Stomach (tissue), 9 donors: Measurements from ENCODE around the gene FAM20B. TPM values are rescaled to one million over a fixed set of nuclear protein-coding genes. Genes with fewer than 3 reads are reported as not detected.

Experiments used
- DNase-seq, 2 donors: peaks; one replicate each; pipeline versions ENCODE4 v3.0.0 to v3.0.0-alpha.2; 2013 to 2019
- H3K27ac ChIP-seq, 5 donors: fragments of 200-600 bp in 4 of 5; sonication (generic) in 4 of 5; one replicate each; pipeline ENCODE4 v1.5.1; 2013 to 2019; ENCODE audit warnings: mild to moderate bottlenecking in 1 of 5, moderate library complexity in 1 of 5
- H3K27me3 ChIP-seq, 3 donors: fragments of 200-600 bp; sonication (generic); one replicate each; pipeline ENCODE4 v1.5.1; 2017 to 2019; ENCODE audit warnings: mixed run types in 1 of 3
- H3K36me3 ChIP-seq, 4 donors: fragments of 200-600 bp; sonication (generic); 1 replicate in 3 of 4; 2 replicates in 1 of 4; pipeline ENCODE4 v1.5.1; 2016 to 2019
- H3K4me1 ChIP-seq, 4 donors: fragments of 200-600 bp; sonication (generic); one replicate each; pipeline ENCODE4 v1.5.1; 2016 to 2019
- H3K4me3 ChIP-seq, 4 donors: fragments of 200-600 bp; sonication (generic) in 3 of 4; one replicate each; pipeline ENCODE4 v1.5.1; 2016 to 2019; ENCODE audit warnings: mild to moderate bottlenecking in 1 of 4
- H3K9me3 ChIP-seq, 4 donors: fragments of 200-600 bp; sonication (generic); one replicate each; pipeline ENCODE4 v1.5.1; 2016 to 2019
- EP300 ChIP-seq: sonication (generic); formaldehyde crosslinking; IDR thresholded peaks from one replicate; pipeline ENCODE4 v1.6.1; 2017; ENCODE audit warnings: antibody characterized with exemption
- POLR2A ChIP-seq, 4 donors: fragments of 450-650 bp; IDR thresholded peaks; one replicate each; pipeline ENCODE4 v1.6.1; 2016; ENCODE audit warnings: antibody characterized with exemption in 4 of 4, control low read depth in 2 of 4, mild to moderate bottlenecking in 1 of 4, moderate library complexity in 1 of 4
- POLR2AphosphoS5 ChIP-seq, 3 donors: sonication (generic); formaldehyde crosslinking; IDR thresholded peaks; one replicate each; pipeline ENCODE4 v1.6.1; 2016; ENCODE audit warnings: antibody characterized with exemption in 3 of 3
- WGBS, 5 donors: extraction: QIAGEN DNeasy Blood & Tissue Kit in 3 of 5; methylation state at CpG; one replicate each; pipeline versions ENCODE4 v1.1.5 to v1.1.7; 2013 to 2018; 5-methylcytosine and 5-hydroxymethylcytosine counted together
- intact Hi-C: fragments of 100-400 bp; cut with DNase I; formaldehyde crosslinking; loops from one replicate; pipeline ENCODE4 v1.15.1; 2023; ENCODE audit warnings: low total_unique reads
- polyA plus RNA-seq, 3 donors: library from polyadenylated mRNA; stranded (reverse); fragments of 200-250 nt; gene quantifications; one replicate each; pipeline ENCODE4 v1.2.3, GENCODE V29; 2013
- total RNA-seq, 5 donors: library from RNA; depleted of rRNA; stranded (reverse); fragments of >200 nt; gene quantifications; one replicate each; pipeline versions ENCODE4 v1.1.0 to v1.2.3, GENCODE V29; 2014 to 2016
- TF ChIP-seq, protein P1 (sequence below), 7 experiments: fragments of 450-650 bp in 4 of 7; fragments of 200-600 bp in 3 of 7; sonication (generic) in 3 of 7; IDR thresholded peaks; one replicate each; pipeline ENCODE4 v1.5.1; 2016 to 2019; ENCODE audit warnings: antibody characterized with exemption in 7 of 7, control low read depth in 2 of 7, mild to moderate bottlenecking in 1 of 7
- donor health status: healthy with polysubstance abuse.
- donor health status: Bipolar disorder and iron deficiency.
- donor health status: healthy.

FAM20B gene
- total and polyA plus RNA-seq, 8 donors = 8.1 to 43.3 (median 18.5) TPM

DNA sequence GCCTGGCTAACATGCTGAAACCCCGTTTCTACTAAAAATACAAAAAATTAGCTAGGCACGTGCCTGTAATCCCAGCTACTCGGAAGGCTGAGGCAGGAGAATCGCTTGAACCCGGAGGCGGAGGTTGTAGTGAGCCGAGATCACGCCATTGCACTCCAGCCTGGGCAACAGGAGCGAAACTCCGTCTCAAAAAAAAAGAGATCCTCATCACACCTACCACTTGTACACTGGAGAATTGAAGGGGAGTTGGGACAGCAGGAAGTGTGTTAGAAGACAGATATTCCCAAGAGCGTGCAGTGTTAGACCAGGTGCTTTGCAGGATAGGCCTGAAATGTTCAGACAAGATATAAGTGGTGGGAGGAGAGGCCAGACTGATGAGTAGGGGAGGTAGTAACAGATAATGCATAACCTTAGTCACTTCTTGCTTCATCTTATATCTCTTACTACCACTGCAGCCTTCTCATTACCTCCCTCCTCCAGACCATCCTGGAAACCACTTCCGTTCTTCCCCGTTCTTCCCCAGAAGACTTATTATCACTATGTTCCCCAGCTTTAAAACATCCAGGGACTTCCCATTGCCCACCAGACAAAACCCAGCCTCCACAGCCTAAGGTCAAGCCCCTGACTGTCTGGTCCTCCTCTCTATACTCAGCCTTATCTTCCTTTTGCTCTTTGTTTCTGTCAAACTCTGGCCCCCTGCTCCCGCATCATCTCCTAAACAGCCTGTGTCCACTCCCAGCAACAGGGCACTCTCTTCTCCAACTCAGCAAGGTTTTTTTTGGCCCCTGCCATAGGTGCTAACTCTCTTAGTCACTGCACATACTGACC is 21.3 kb downstream of the FAM20B start:
- Histone ChIP-seq H3K9me3 (no peaks in the 10 kb centered on the region), H3K4me3 (no peak overlapping the region), H3K27ac (no peak overlapping the region), H3K36me3 (peaks cover 0 to 26% (median 15%) of the 10 kb centered on the region in 4 donors), H3K27me3 (no peaks in the 10 kb centered on the region), H3K4me1 (peaks cover 0 to 12% (median 5%) of the 10 kb centered on the region in 4 donors)
- intact Hi-C loops = no loop called here
- no peak for TF ChIP-seq POLR2A (IDR thresholded peaks at IDR 0.05)
- TF ChIP-seq, protein P1, sequence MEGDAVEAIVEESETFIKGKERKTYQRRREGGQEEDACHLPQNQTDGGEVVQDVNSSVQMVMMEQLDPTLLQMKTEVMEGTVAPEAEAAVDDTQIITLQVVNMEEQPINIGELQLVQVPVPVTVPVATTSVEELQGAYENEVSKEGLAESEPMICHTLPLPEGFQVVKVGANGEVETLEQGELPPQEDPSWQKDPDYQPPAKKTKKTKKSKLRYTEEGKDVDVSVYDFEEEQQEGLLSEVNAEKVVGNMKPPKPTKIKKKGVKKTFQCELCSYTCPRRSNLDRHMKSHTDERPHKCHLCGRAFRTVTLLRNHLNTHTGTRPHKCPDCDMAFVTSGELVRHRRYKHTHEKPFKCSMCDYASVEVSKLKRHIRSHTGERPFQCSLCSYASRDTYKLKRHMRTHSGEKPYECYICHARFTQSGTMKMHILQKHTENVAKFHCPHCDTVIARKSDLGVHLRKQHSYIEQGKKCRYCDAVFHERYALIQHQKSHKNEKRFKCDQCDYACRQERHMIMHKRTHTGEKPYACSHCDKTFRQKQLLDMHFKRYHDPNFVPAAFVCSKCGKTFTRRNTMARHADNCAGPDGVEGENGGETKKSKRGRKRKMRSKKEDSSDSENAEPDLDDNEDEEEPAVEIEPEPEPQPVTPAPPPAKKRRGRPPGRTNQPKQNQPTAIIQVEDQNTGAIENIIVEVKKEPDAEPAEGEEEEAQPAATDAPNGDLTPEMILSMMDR (IDR thresholded peaks at IDR 0.05) = no peak
- TF ChIP-seq EP300 = no peak
- TF ChIP-seq POLR2AphosphoS5 (IDR thresholded peaks at IDR 0.05) = no peak
- WGBS, 5 donors = 91 to 98% (median 95%) methylated on average over 14 of the region's 14 CpGs
- no peak for DNase-seq

DNA sequence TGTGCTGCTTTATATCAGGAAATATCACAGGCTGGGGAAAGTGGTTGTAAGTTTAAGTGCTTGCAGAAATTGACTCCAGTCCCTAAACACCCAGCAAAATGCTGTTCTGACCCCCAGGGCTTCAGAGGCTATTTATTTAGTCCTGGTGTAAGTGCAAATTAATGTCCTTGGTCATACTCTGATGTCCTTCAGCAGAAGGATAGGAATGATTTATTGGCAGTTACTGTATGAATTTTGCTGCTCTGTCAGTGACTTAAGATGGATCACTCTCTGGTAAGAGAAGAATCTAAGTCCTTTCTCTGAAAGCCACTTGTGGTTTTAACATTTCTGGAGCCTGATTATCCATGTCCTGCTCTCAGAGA is 21.9 kb downstream of the FAM20B start:
- H3K4me3 ChIP-seq = no peak overlapping the region

DNA sequence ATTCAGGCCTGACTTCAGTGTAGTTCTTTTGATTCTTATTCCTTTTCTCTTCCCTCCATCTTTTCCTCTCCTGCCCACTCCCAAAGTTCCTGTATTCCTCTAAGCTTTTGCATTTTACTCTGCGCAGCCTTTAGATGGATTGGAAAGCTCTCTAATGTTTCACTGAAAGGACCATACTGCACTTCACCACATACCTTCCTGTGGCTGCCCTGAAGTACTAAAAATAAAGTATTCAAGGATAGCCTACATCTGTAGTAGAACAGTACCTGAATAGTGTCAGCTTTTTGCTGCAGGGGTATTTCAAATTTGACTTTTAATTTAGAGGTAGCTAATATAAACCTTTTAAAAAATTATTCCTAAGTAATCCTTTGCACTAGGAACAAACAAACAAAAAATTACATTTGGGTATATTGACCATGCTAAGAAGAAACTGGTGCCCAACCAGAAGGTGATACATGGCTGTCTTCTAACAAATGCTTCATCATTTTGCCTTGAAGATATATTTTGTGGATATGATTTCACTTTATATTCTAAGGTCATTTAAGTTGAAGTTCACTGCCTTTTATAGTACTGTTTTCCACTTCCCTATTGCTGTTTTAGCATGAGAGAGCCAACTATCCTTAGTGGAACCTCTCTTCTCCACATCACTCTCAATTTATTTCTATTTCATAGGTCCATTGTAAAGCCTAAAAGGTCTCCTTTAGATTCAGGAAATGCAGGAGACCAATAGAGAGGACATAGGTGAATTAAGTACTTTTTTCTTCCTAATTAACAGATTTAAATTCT is 22.8 kb downstream of the FAM20B start:
- Histone ChIP-seq H3K36me3 (peaks cover 0 to 18% (median 13%) of the 10 kb centered on the region in 4 donors), H3K27ac (no peak overlapping the region), H3K27me3 (no peaks in the 10 kb centered on the region), H3K4me3 (no peak overlapping the region), H3K4me1 (peaks cover 0 to 12% (median 5%) of the 10 kb centered on the region in 4 donors), H3K9me3 (no peaks in the 10 kb centered on the region)
- no peak for DNase-seq
- 94 to 100% (median 100%) methylated on average over 1 of the region's 1 CpG for WGBS, 5 donors
- TF ChIP-seq, protein P1 (IDR thresholded peaks at IDR 0.05) = no peak
- no peak for TF ChIP-seq POLR2AphosphoS5 (IDR thresholded peaks at IDR 0.05)
- TF ChIP-seq POLR2A (IDR thresholded peaks at IDR 0.05) = no peak
- no peak for TF ChIP-seq EP300
- intact Hi-C loops = no loop called here

More for the DNA sequence above, 21.9 kb downstream of the FAM20B start:
- DNase-seq = no peak
- Histone ChIP-seq H3K27me3 (no peaks in the 10 kb centered on the region), H3K9me3 (no peaks in the 10 kb centered on the region), H3K4me1 (peaks cover 0 to 12% (median 5%) of the 10 kb centered on the region in 4 donors), H3K36me3 (peaks cover 0 to 26% (median 15%) of the 10 kb centered on the region in 4 donors), H3K27ac (no peak overlapping the region)
- intact Hi-C loops = no loop called here
- no peak for TF ChIP-seq EP300

DNA sequence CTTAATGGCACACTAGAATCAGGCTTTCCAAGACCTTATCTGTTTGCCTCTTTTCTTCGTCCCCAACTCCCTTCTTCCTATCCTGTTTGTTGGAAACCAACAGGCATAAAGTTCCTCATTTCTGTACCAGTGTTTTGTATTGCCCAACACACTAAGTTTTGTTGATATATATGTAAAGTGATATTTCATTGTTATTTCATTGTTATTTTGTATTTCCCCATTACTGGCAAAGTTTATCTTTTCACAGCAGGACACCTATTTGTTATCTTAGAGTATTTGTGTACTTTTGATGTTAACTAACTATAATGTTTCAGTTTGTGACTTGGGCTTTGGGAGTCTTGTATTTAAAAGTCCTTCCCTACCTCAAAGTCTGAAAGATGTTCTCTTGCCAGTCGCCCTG is 27.1 kb downstream of the FAM20B start:
- Histone ChIP-seq H3K36me3 (peaks cover 0 to 37% (median 26%) of the 10 kb centered on the region in 4 donors), H3K27me3 (no peaks in the 10 kb centered on the region), H3K4me1 (peaks cover 0 to 3% (median 1%) of the 10 kb centered on the region in 4 donors), H3K4me3 (no peak overlapping the region), H3K27ac (no peak overlapping the region), H3K9me3 (no peaks in the 10 kb centered on the region)
- intact Hi-C loops = no loop called here
- WGBS, 5 donors = 69 to 81% (median 72%) methylated on average over 2 of the region's 2 CpGs
- TF ChIP-seq POLR2AphosphoS5 (IDR thresholded peaks at IDR 0.05) (no peak), EP300 (no peak), POLR2A (IDR thresholded peaks at IDR 0.05) (no peak)
- TF ChIP-seq, protein P1 (IDR thresholded peaks at IDR 0.05) = no peak
- DNase-seq = no peak
